HepG2 (cell line): ENCODE results near the gene RAB34. TPM values are rescaled to one million over a fixed set of nuclear protein-coding genes. Genes with fewer than 3 reads are reported as not detected.

ENCODE experiments used
- AHR ChIP-seq: IDR thresholded peaks from 2 replicates; pipeline ENCODE4 v1.6.1; 2018; ENCODE audit warnings: missing genetic modification reagents, missing compliant biosample characterization
- HIVEP1 ChIP-seq: sonication (generic); formaldehyde crosslinking; IDR thresholded peaks from 2 replicates; pipeline ENCODE4 v1.4.0; 2020; ENCODE audit warnings: mild to moderate bottlenecking, missing genetic modification reagents
- MXD4 ChIP-seq: IDR thresholded peaks from 2 replicates; pipeline ENCODE4 v1.6.1; 2016; ENCODE audit warnings: mild to moderate bottlenecking, missing biosample characterization, missing genetic modification reagents
- MYC ChIP-seq: sonication (generic); formaldehyde crosslinking; IDR thresholded peaks from 2 replicates; pipeline ENCODE4 v1.9.0; 2021; ENCODE audit warnings: missing genetic modification reagents, borderline replicate concordance
- NFIC ChIP-seq: IDR thresholded peaks from 2 replicates; pipeline ENCODE4 v1.6.1; 2012; ENCODE audit warnings: mild to moderate bottlenecking, low read length, inconsistent platforms
- PAX8 ChIP-seq: sonication (generic); formaldehyde crosslinking; IDR thresholded peaks from 2 replicates; pipeline ENCODE4 v1.8.0; 2022; ENCODE audit warnings: mild to moderate bottlenecking, missing genetic modification reagents, borderline replicate concordance
- PRMT3 ChIP-seq: sonication (generic); formaldehyde crosslinking; IDR thresholded peaks from 2 replicates; pipeline ENCODE4 v1.8.1; 2022; ENCODE audit warnings: low read depth, mild to moderate bottlenecking, moderate library complexity, missing genetic modification reagents, borderline replicate concordance
- SSRP1 ChIP-seq: IDR thresholded peaks from 2 replicates; pipeline ENCODE4 v1.6.1; 2016; ENCODE audit warnings: control low read depth
- STAT5B ChIP-seq: sonication (generic); formaldehyde crosslinking; IDR thresholded peaks from 2 replicates; pipeline ENCODE4 v1.4.0; 2020; ENCODE audit warnings: missing genetic modification reagents
- STAT6 ChIP-seq: sonication (generic); formaldehyde crosslinking; IDR thresholded peaks from 2 replicates; pipeline ENCODE4 v1.4.0; 2020; ENCODE audit warnings: missing genetic modification reagents, mild to moderate bottlenecking, borderline replicate concordance
- TAF1 ChIP-seq: sonication (generic); formaldehyde crosslinking; IDR thresholded peaks from 2 replicates; pipeline ENCODE4 v1.4.0; 2020; ENCODE audit warnings: missing genetic modification reagents
- TRAFD1 ChIP-seq: sonication (generic); formaldehyde crosslinking; IDR thresholded peaks from 2 replicates; pipeline ENCODE4 v1.5.1; 2020; ENCODE audit warnings: missing genetic modification reagents, mild to moderate bottlenecking, borderline replicate concordance
- TRIM22 ChIP-seq: fragments of 450-650 bp; IDR thresholded peaks from 2 replicates; pipeline ENCODE4 v1.6.1; 2017
- U2AF1 ChIP-seq: fragments of 200-400 bp; formaldehyde crosslinking; optimal IDR thresholded peaks from 2 replicates; pipeline ENCODE3; 2017; ENCODE audit warnings: mild to moderate bottlenecking, low read depth, low read length
- ZNF12 ChIP-seq: sonication (generic); formaldehyde crosslinking; IDR thresholded peaks from 2 replicates; pipeline ENCODE4 v1.5.0; 2020; ENCODE audit warnings: missing genetic modification reagents
- ZNF180 ChIP-seq: sonication (generic); formaldehyde crosslinking; IDR thresholded peaks from 2 replicates; pipeline ENCODE4 v1.4.0; 2020; ENCODE audit warnings: low read depth, missing genetic modification reagents, borderline replicate concordance
- ZNF414 ChIP-seq: sonication (generic); formaldehyde crosslinking; IDR thresholded peaks from 2 replicates; pipeline ENCODE4 v1.5.0; 2020; ENCODE audit warnings: missing genetic modification reagents
- ZNF543 ChIP-seq: sonication (generic); formaldehyde crosslinking; IDR thresholded peaks from 2 replicates; pipeline ENCODE4 v1.4.0; 2020; ENCODE audit warnings: mild to moderate bottlenecking, missing genetic modification reagents
- ZNF552 ChIP-seq: sonication (generic); formaldehyde crosslinking; IDR thresholded peaks from 2 replicates; pipeline ENCODE4 v1.9.0; 2022; ENCODE audit warnings: missing genetic modification reagents, mild to moderate bottlenecking, borderline replicate concordance
- ZNF607 ChIP-seq: sonication (generic); formaldehyde crosslinking; IDR thresholded peaks from 2 replicates; pipeline ENCODE4 v1.5.1; 2020; ENCODE audit warnings: missing genetic modification reagents, mild to moderate bottlenecking, borderline replicate concordance
- ZNF841 ChIP-seq: sonication (generic); formaldehyde crosslinking; IDR thresholded peaks from 2 replicates; pipeline ENCODE4 v1.8.1; 2023; ENCODE audit warnings: missing genetic modification reagents, borderline replicate concordance
- ZSCAN9 ChIP-seq: IDR thresholded peaks from 2 replicates; pipeline ENCODE4 v1.6.1; 2016; ENCODE audit warnings: borderline replicate concordance
- ZZZ3 ChIP-seq: sonication (generic); formaldehyde crosslinking; IDR thresholded peaks from 2 replicates; pipeline ENCODE4 v1.4.0; 2020; ENCODE audit warnings: missing genetic modification reagents, mild to moderate bottlenecking, borderline replicate concordance
- polyA plus RNA-seq, 8 experiments: library from polyadenylated mRNA; depleted of rRNA in 3 of 8; stranded (reverse) in 7 of 8; unstranded in 1 of 8; fragments of >200 nt; fragmentation: Illumina TruSeq in 4 of 8; extraction: Trizol in 4 of 8; gene quantifications; 2 replicates each; pipeline versions ENCODE4 v1.2.1 to v1.2.3, GENCODE V29; 2011 to 2016; ENCODE audit warnings: low read depth in 4 of 8, missing spikeins in 1 of 8, mixed read lengths in 1 of 8; ENCODE audit not compliant: insufficient read depth in 1 of 8
- total RNA-seq, 5 experiments: library from RNA; depleted of rRNA; stranded (reverse); fragments of >200 nt; fragmentation: Illumina TruSeq; extraction: Trizol; gene quantifications; 2 replicates each; pipeline ENCODE4 v1.2.3, GENCODE V29; 2016; ENCODE audit warnings: low read depth in 1 of 5

The RAB34 gene
- total and polyA plus RNA-seq, 2 of the 13 experiments (the other 11 are each of a cell fraction or from before 2014, with no cell fraction given) = 0.49 TPM; not detected in 1

GRCh38 chr17:28728364-28729200, 10.9 kb upstream of the RAB34 start, which contains the start of gene NEK8 (continued):
- no peak for TF ChIP-seq ZNF12 (CRISPR knock-in tag)
- TF ChIP-seq ZNF841 (CRISPR knock-in tag) = no peak
- TF ChIP-seq ZNF543 (CRISPR knock-in tag) = no peak
- TF ChIP-seq SSRP1 = no peak
- no peak for TF ChIP-seq STAT5B (CRISPR knock-in tag)
- 0 out of 2 replicates have a peak, but pooled peaks have one; percentile 27 for TF ChIP-seq NFIC
- no peak for TF ChIP-seq STAT6 (CRISPR knock-in tag)
- TF ChIP-seq HIVEP1 (CRISPR knock-in tag) = no peak; the same call in 1 of the 2 replicates
- TF ChIP-seq TAF1 (CRISPR knock-in tag) = peak; percentile 75
- TF ChIP-seq TRIM22 = no peak
- TF ChIP-seq ZSCAN9 = no peak; the same call in 1 of the 2 replicates
- peak; percentile 62 for TF ChIP-seq U2AF1
- TF ChIP-seq ZNF552 (CRISPR knock-in tag) = no peak
- TF ChIP-seq ZZZ3 (CRISPR knock-in tag) = peak; percentile 26; the same call in 1 of the 2 replicates
- no peak; the same call in 1 of the 2 replicates for TF ChIP-seq MXD4
- TF ChIP-seq PRMT3 (CRISPR knock-in tag) = no peak
- TF ChIP-seq ZNF180 (CRISPR knock-in tag) = no peak
- TF ChIP-seq AHR = 0 out of 2 replicates have a peak, but pooled peaks have one; percentile 9
- TF ChIP-seq ZNF607 (CRISPR knock-in tag) = peak; percentile 5
- no peak for TF ChIP-seq ZNF414
- no peak for TF ChIP-seq TRAFD1 (CRISPR knock-in tag)
- no peak for TF ChIP-seq PAX8 (CRISPR knock-in tag)
- TF ChIP-seq MYC = peak; percentile 80
